HG02678 (cell line): ENCODE measurements around the gene ASF1B.

Experiments used
- ATAC-seq: cut with Tn5 transposase; IDR thresholded peaks from one replicate; pipeline ENCODE4 v1.9.1; 2021; ENCODE audit warnings: mild to moderate bottlenecking, moderate library complexity; ENCODE audit not compliant: unreplicated experiment

ASF1B gene

DNA sequence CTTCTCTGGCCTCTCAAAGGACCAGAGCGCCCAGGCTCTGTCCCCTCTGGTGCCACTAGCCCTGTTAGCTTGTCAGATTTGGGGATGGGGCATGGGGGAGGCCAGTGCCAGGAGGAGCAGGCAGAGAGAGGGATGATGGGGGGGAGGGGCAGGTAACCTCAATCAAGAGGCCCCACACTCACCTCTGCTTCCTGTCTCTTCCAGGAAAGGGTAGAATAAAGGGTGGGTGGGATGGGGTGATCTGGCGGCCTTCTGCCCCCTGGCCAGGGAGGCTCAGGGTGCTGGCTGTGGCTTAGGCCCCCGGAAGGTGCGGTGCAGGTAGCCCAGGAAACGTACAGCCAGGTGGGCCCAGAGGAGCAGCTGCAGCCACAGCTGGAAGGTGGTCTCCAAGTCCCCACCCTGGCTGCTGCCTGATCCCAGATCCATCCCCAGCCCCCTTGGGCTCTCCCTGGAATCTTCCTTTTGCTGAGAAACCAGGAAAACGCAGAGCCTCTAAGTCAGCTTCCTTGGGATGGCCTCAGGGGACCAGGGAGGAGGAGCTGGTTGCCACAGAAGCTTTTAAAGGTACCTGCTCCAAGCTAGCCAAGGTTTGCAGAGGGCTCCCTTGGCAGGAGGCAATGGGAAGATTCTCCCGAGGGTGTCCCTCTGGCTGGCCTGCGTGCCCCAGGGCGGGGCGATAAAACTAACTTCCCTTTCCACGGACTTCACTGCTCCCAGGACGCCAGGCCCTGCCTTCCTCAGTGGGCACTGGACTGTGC lies 24.2 kb downstream of the ASF1B start:
- ATAC-seq = no peak

DNA sequence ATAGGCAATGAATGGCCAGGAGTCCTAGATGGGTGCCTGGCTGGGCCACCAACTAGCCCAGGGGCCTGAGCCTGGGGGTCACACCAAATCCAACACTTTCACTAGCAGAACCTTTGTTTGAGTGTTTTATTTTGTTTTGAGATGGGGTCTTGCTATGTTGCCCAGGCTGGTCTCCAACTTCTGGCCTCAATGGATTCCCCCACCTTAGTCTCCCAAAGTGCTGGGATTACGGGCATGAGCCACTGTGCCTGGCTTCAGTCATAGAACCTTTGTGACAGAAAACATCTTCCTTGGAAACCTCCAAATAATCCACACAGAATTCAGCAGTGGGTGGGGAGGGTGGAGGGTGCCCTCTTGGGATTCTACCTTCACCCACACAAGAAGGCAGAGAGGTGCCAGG lies 24.9 kb downstream of the ASF1B start:
- no peak for ATAC-seq

DNA sequence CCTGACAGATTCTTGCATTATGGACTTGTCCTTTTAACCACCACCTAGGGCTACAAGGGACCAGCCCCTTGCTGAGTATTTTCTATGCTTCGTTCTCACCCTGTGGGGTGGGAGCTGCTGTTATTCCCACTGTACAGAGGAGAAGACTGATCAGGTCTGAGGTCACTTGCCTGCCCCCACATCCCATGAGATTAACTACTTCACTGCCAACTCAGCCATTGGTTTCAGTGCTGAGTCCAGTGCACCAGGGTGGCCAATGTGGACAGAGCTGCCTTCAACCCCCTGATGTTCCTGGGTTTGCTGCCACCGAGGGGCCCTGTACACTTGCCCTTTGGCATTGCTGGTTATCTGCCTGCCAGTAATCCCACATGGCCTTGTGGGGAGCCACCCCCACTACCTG lies 25.7 kb downstream of the ASF1B start:
- no peak for ATAC-seq

DNA sequence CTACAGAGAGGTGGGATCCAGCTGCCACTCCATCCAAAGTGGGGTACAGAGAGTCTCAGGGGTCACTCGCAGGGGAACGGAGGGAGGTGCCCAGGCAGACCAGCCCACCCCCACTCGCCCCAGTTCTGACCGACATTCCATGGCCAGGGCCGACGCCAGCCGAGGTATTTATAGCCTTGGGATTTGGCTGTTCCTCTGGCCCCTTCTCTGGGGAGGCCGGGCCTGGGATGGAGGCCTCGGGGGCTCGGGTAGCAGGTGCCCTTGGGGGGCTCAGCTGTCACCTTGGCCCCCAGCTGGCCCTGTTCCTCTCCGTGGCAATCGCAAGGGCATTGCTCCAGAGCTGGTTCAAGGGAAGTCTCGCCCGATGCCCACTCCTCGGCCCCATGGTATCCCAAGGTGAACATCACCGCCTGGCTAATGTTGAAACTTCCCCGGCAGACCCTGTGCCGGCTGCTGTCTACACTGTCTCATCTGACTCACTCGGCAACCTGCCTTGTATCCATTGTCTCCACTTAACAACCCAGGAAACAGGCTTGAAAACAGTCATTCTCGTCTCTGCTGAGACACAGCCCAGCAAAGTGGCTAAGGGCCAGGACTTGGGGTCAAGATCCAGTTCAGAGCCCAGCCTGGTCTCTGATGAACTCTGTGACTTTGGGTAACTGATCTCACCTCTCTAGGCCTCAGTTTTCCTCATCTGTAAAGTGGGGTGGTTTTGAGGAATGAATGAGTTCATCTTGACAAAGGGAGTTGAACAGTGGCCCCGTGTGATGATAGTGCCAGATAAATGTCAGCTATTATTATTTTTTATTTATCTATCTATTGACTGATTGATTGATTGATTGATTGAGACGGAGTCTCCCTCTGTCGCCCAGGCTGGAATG lies 28.6 kb downstream of the ASF1B start:
- no peak for ATAC-seq

DNA sequence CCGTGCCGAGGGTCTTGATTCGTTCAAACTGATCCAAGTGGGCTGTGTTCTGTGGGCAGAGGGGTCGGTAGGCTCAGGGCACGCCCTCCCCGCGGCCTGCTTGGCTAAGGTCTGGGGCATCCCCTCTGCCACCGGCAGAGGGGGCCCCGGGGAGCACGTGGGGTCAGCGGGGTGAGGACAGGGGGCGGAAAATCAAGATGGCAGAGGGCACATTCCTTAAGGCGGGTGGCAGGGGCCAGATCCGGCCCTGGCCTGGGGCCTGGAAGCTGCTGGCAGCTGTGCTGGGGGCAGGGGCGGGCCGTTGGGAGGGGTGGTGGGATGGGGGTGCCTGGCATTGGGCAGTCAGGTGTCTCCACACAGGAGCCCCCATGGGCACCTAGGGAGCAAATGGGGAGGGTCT lies 29.5 kb downstream of the ASF1B start:
- no peak for ATAC-seq

DNA sequence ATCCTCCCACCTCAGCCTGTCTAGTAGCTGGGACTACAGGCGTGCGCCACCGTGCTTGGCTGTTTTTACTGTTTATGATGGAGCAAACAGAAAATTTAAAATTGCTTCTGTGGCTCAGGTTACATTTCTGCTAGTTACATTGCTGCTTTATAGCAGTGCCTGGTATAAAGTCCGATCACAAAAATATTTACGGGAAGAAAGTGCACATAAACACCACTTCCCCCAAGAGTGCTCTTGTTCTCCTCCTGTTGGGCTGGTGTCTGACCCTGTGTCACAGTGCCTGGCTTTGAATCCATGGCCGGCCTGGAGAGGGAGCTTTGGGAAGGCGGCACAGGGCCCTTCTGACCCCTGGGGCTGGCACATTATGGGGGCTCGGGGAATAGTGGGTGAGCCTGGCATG lies 30.7 kb downstream of the ASF1B start:
- no peak for ATAC-seq

DNA sequence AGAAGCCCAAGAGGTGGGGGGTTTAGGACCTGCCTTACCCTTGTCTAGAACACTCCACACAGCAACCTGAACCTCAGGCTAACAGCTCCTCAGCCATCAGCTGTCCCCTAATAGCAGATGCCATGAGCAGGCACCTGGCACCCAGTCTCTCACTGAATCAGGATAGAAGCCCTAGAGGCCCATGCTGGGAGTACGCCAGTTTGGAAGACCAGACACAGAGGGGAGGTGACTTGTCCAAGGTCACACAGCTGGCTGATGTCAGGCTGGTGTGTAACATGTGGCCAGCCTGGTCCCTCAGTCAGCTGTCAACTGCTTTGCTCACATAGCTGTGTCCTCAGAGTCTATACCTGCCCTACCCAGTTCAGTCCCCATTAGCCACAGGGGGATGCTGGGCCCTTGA lies 33.1 kb downstream of the ASF1B start:
- ATAC-seq = no peak

DNA sequence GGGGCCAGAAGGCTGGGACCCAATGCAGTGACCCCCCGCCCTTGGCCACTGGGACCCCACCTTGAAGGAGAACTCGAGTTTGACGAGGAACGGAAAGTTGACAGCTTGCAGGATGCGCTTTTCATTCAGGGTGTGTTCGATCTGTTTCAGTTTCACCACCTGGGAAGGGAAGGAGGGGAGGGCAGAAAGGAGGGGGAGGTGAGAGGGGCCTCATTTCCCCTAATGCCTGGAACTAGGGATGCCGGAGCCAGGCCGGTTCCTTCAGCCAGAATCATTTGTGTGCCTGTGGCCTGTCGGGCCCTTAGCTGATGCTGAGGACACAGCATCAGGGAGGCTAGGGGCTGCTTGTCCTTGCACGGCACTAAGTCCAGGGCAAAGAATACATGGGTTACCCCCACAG lies 33.6 kb downstream of the ASF1B start:
- ATAC-seq = no peak

DNA sequence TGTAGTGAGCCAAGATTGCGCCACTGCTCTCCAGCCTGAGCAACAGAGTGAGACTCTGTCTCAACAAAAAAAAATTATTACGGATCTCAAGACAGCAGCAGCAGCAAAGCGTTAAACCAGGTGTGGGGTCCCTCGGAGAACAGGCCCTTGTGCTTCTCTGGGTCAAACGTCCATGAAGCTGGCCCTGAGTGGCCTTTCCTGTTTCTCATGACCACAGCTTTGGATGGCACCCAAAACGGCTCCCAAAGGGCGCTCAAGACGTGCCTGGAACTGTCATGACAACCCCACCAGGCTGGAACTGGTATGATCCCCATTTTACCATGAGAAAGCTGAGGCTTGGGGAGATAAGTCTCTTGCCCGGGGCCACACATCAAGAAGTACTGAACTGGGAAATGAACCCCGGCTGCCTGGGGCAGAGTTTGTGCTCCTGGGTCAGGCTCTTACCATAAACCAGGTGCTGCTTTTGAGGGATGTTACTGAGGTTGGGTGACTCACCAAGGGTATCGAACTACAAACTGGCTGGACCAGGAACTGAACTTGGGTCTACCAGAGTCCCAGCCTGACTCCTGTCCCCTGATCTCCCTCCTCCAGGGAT lies 34.2 kb downstream of the ASF1B start:
- no peak for ATAC-seq

DNA sequence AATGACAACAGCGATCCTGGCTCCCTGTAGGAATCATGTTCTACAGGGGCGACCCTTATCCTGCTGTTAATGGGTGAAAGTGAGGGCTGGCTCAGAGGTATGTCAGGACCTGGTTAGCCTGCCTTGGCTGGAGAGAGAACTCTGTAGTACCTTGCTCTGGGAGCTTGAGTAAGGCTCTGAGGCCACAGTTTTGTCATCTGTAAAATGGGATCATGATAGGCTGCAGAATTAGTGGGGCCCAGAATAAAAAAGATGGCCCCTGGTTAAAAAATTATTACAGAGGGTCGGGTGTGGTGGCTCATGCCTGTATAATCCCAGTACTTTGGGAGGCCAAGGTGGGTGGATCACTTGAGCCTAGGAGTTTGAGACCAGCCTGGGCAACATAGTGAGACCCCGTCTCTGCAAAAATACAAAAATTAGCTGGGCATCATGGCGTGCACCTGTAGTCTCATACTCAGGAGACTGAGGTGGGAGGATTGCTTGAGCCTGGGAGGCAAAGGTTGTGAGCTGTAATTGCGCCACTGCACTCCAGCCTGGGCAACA lies 35.3 kb downstream of the ASF1B start:
- no peak for ATAC-seq

DNA sequence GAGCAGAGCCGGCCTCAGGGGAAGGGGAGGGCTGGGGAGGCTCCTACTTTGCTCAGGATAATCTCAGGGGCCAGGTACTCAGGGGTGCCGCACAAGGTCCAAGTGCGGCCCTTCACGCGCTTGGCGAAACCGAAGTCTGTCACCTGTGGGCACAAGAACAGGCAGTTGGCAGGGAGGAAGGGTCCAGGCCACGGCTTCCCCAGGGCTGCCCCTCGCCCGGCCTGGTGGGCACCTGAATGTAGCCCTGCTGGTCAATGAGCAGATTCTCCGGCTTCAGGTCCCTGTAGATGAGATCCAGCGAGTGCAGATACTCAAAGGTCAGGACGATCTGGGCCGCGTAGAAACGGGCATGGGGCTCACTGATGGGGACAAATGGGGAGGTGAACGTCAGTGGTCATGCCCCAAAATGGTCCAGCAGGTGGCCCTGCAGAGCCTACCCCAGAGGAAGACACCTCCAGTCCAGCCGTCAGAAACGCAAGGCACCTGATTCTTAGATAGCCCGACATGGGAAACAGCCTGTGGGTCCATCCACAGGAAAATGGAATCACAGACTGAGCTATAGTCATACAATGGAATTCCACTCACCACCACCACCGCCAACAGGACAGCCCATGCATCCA lies 38.7 kb downstream of the ASF1B start:
- ATAC-seq = no peak

DNA sequence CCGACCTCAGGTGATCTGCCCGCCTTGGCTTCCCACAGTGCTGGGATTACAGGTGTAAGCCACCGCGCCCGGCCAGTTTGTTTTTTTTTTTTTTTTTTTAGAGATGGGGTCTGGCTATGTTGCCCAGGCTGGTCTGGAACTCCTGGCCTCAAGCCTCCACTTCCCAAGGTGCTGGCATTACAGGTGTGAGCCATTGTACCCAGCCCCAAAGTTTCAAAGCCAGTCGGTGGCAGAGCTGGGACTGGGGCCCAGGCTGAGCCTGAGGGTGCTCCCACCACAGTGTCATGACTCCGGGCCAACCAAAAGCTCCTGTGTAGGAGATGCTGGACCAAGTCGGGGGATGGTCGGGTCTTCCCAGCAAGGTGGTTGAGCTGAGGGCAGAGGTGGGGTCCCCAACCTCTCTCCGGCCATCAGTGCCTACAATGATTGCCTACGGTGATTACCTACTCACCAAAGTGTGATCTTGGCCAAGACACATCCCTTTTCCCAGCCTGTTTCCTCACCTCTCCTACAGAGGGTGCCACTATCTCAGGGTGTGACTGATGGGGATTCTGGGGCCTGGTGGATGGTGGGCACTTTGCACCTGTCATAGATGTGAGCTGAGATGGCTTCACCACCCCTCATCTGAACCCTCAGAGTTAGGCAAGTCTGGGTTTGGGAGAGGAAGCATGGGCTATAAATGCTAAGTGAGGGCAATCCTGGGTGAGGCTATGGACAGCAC lies 40.0 kb downstream of the ASF1B start:
- ATAC-seq = no peak

DNA sequence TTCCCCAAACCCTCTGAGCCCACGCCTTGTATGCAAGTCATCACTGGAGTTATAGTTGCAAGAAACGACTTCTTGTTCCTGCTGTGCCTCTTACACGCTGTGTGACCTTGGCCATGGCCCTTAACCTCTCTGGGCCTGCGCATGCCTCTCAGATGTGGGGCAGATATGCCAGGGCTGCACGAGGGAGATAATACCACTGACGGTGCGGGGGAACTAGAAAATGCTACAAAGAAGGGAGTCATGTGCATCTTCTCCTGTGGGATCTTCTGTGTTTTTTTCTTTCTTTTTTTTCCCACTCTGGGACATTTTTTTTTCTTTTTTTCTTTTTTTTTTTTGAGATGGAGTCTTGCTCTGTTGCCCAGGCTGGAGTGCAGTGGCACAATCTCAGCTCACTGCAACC lies 41.5 kb downstream of the ASF1B start:
- no peak for ATAC-seq

DNA sequence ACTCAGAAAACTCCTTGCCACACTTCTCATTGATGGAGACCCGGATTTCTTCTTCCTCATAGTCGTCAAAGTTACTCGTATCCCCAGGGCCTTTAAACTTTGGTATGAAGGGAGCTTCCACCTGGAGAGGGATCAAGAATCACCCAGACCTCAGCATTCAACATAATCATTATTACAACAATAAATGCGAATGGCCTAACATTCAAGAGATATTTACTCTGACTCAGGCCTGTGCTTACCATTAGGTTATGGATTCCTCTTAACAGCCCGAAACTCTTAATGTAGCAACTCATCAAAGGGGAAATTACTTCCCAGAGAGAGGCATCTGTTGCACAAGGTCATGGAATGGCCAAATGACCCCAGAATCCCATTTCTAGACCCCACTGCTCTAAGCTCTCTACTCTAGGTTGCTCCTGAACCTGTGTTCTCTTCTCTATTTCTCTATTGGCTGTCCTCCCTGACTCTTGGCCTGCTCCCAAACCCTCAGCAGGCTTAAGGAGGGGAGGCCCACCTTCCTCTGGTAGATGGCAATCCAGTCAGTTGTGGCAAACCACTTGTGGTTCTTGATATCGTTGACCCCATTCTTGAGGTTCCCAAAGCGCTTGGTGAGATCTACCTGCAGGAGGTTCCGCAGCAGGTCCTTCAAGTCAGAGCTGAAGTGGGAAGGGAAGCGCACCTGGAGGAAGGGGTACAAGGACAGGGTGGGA lies 43.1 kb downstream of the ASF1B start:
- no peak for ATAC-seq

DNA sequence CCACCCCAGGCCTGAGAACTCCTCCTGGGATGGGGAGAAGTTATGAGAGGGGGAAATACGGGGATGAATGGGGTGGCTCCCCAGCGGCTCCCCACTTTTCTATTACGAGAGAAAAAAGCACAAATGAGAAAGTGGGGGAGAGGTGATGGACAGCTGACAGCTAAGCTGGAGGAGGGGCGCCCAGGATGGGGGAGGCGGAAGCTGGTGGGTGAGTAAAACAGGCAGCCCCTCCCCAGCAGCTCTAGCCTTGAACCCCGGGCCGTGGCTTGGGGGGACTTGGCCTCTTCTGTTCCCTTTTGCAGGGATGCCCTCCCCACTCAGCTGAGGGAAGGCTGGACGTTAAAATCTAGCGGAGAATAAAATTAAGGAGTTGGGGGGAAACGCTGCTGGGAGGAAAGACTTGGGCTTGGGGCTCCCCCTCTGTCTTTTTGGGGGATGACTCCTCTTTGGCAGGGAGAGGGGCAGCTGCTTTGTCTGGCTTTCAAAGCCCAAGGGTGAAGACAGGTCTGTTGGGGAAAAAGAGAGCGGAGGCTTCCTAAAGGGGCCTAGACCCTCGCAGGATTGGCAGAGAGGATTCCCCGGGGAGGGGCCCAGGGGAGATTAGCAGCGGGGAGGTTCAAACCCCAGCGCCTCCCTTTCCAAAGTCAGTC lies 44.5 kb downstream of the ASF1B start:
- ATAC-seq = peak; percentile 3

DNA sequence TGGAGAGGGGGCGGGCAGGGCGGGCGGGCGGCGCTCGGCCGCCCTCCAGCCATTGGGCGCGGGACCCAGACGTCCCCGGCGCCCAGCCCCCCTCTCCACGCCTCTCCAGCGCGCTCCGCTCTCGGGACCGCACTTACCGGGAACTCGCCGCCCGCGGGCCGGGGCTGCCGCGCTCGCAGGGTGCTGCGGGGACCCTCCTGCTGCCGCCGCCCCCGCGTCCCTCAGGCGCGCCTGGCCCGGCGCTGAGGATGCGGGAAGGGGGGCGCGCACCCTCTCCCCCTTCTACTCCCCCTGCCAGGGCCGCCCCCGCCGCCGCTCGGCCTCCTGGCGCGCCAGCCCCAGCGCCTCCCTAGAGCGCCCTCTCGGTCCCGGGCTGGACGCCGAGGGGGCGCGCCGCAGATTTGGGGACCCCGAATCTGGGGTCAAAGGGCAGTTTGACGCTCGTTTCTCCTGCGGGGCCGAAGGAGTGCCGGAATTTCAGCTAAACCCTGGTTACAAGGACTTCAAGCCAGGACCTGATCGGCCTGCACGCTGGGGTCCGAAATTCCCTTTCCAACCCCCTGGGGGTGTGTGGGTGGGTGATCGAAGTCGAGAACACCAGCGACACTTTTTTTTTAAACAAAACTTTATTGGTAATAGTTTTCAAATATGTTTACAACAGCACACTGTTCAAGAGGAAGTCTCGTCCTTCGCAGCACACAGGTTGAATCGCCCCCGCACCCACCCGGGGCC lies 45.1 kb downstream of the ASF1B start:
- peak; percentile 65 for ATAC-seq

DNA sequence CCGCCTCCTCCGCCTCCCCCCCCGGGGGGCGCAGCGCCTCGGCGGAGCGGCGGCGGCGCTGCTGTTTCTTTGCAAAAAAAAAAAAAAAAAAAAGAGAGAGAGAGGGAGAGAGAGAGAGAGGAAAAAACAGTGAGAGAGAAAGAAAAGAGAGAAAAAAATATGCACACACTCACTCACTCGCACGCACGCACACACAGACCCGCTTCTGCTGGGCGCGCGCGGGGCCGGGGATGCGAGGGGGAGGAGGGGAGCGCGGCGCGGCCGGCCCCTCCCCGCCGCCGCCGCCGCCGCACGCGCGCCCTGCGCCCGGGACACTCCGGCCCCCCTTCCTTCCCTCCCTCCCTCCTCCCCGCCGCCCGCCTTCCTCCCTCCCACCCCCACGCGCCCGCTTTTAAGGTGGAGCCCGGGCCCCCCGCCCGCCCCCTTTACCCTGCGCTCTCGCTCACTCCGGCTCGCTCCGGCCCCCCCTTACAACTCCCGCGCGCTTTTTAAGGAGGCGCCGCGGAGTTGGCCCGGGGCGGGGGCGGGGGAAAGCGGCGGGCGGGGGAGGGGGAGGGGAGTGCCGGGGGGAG lies 45.8 kb downstream of the ASF1B start, which contains the start of gene SAMD1:
Gene SAMD1 (minus strand): TSS at position 243 of the 572 bp plus-strand sequence.
- ATAC-seq = peak; percentile 51
